Renal pelvis (tissue), 4 donors: ENCODE results near the gene DDX42. TPM values are rescaled to one million over a fixed set of nuclear protein-coding genes. Genes with fewer than 3 reads are reported as not detected.
A peak's percentile ranks its signal among the peaks of the same experiment; 100 is the strongest.
"Not testable (repeated sequence)": the region's sequence is repeated elsewhere in the genome, so short reads cannot be mapped to it uniquely, and the experiment has no call there.

ENCODE experiments used
- DNase-seq: peaks from one replicate; pipeline ENCODE4 v3.0.0-alpha.2; 2013
- polyA plus RNA-seq, 3 donors: library from polyadenylated mRNA; unstranded; fragments of 120-200 nt; gene quantifications; one replicate each; pipeline ENCODE4 v1.2.1, GENCODE V29; 2013; ENCODE audit not compliant: insufficient read length in 3 of 3

The DDX42 gene
- polyA plus RNA-seq, 3 donors: 158 to 225 (median 211) TPM

GRCh38 chr17:63773272-63774140 is 464 bp upstream of the DDX42 start, which contains the start of gene CCDC47:
Gene CCDC47 (minus strand): TSS chr17:63773597. CDS start chr17:63766175, 7,422 bp downstream.
- peak; percentile 100 for DNase-seq

- DNase-seq: no peak
These were observed 947 bp downstream of the DDX42 start for GRCh38 chr17:63774969-63775265.

DNA sequence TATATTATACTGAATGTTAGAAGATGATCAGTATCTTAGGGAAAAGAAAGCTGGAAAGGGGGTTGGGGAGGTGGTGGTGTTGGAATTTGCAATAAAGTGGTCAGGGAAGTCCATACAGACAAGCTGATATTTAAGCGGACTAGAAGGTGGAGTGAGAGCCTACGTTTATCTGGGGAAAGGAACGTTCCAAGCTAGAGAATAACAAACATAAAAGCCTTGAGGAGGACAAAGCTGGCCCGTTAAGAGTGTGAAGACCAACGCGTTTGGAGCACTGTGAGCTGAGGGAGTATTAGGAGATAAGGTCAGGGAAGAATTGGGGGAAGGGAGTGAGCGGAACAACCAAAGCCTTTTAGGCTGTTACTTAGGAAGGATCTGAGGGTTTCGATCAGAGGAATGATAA is 1.4 kb downstream of the DDX42 start:
- DNase-seq: no peak

GRCh38 chr17:63780507-63780906 is 6.5 kb downstream of the DDX42 start:
- no peak for DNase-seq

GRCh38 chr17:63780928-63781327 is 7.0 kb downstream of the DDX42 start:
- DNase-seq: no peak

DNA sequence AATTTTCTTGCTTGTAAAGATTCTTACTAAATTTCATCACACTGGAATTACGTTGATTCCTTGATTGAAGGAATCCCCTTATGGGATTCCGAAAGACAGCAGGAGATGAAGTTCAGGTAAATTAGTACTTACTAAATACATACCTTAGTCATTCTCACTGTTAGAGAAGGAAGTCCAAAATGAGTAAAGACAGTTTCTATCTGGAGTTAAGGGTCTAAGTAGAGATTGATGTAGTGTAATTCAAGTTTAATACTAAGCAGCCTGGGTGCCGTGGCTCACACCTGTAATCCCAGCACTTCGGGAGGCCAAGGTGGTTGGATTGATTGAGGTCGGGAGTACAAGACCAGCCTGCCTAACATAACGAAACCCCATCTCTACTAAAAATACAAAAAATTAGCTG is 9.6 kb downstream of the DDX42 start:
- DNase-seq: no peak

- DNase-seq: no peak
These were observed 11.6 kb downstream of the DDX42 start for GRCh38 chr17:63785556-63785955.

DNA sequence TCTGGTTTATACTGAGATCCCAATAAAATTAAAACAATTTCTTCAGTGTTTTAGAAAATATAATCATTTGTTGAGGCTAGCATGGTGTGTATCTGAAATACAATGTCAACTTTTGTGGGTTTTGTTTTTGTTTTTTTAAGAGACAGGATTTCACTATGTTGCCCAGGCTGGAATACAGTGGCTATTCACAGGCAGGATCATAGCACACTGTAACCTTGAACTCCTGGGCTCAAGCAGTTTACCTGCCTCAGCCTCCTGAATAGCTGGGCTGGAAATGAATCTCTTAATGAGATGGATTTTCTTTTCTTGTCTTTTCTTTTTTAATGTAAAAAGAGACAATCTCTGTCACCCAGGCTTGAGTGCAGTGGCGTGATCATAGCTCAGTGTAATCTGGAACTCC is 12.1 kb downstream of the DDX42 start:
- DNase-seq: no peak

GRCh38 chr17:63786971-63787711 is 13.2 kb downstream of the DDX42 start:
- no peak for DNase-seq

DNA sequence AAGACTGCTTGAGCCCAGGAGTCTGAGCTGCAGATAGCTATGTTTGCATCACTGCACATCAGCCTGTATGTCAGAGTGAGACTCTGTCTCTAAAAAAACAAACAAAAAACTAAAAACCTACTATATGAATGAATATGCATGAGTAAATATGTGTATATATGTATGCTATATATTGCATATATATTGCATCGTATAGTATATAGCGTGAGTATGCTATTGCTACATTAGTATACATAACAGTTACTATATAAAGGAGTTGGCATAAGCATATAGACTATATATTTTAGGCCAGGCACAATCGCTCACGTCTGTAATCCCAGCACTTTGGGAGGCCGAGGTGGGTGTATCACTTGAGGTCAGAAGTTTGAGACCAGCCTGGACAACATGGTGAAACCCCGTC is 16.1 kb downstream of the DDX42 start:
- no peak for DNase-seq

GRCh38 chr17:63792055-63792729 is 18.2 kb downstream of the DDX42 start:
- DNase-seq: no peak

- DNase-seq: not testable (repeated sequence)
These were observed 22.4 kb downstream of the DDX42 start for GRCh38 chr17:63796375-63796774.

DNA sequence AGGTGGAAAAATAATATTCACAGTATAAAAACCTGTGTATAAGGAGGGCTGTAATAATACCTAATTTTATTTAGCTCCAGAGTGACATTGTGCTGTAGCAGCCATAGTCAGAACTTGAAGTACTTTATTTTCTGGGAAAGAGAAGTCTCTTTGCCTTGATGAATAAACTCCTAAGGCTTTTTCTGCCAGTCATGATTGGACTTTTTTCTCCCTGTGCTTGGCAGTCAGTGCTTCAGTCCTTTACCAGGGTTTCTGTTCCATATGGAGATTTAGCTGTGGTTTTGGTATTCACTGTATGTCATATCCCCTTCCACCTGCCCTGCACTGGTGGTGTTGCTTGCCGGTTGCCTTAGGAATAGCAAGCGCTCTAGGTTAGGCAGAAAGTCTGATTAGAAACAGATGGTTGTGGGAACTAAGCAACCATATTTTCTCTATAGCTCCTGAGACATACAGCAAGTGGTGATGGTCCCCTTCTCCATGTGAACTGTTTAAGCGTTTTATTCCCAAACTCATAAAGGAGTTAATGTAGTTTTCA is 24.7 kb downstream of the DDX42 start:
- no peak for DNase-seq

GRCh38 chr17:63800783-63801182 is 26.8 kb downstream of the DDX42 start:
- no peak for DNase-seq

- DNase-seq: no peak
These were observed 30.4 kb downstream of the DDX42 start for GRCh38 chr17:63804328-63804727.

- DNase-seq: no peak
These were observed 31.6 kb downstream of the DDX42 start for GRCh38 chr17:63805591-63805990.

GRCh38 chr17:63809970-63810369 is 36.0 kb downstream of the DDX42 start:
- DNase-seq: no peak

DNA sequence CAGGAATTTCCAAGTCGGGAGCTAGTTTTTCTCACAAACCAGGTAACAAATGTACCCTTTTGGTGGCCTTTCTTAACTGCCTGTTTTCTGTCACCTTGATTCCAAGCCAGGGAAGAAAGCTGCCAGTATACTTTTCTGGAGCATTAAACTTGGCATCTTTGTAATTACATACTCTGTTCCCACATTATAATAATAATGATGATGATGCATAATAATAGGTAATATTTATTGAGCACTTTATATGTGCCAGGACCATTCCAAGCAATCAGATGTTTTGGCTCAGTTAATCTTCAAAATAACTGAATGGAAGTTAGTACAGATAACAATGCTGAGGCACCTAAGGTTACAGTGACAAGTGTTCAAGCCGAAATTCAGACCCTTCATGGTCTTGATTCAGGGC is 42.2 kb downstream of the DDX42 start:
- DNase-seq: no peak

GRCh38 chr17:63816669-63817068 is 42.7 kb downstream of the DDX42 start:
- no peak for DNase-seq

- DNase-seq: no peak
These were observed 43.9 kb downstream of the DDX42 start for GRCh38 chr17:63817736-63818385.

- DNase-seq: no peak
These were observed 45.2 kb downstream of the DDX42 start for GRCh38 chr17:63819131-63819530.
